HG03565 (cell line): ENCODE results near the gene HSF4.

ENCODE experiments used
- ATAC-seq: cut with Tn5 transposase; IDR thresholded peaks from one replicate; pipeline ENCODE4 v1.9.1; 2021; ENCODE audit warnings: mild to moderate bottlenecking, moderate library complexity; ENCODE audit not compliant: unreplicated experiment

HSF4 gene

GRCh38 chr16:67165121-67166078 is 855 bp downstream of the HSF4 start:
- ATAC-seq, result no peak

GRCh38 chr16:67166110-67166547 is 1.6 kb downstream of the HSF4 start:
- no peak for ATAC-seq

DNA sequence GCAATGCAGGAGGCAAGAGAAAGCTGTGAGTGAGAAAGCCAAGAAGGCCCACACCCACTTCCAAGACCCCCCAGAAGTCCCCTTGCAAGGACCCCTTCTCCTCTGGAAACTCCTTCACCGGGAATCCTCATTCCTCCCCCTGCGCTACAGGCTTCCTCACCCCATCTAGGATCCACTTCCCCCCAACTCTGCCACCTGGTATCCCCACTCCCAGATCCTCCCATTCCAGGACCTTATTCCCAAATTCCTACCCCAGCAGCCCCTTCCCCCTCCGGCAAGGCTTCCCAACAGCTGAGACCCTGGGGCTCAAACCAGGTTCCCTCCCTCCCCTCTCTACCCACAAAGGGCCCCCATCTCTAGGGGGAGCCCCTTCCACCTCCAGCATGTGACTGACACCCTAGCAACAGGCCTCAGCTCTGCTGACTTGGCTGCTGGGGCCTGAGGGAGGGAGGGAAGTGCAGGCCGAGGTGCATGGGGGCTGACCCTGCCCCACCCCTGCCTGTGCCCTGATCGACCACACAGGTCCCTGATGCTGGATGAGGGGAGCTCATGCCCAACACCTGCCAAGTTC is 2.1 kb downstream of the HSF4 start:
- ATAC-seq, result no peak

DNA sequence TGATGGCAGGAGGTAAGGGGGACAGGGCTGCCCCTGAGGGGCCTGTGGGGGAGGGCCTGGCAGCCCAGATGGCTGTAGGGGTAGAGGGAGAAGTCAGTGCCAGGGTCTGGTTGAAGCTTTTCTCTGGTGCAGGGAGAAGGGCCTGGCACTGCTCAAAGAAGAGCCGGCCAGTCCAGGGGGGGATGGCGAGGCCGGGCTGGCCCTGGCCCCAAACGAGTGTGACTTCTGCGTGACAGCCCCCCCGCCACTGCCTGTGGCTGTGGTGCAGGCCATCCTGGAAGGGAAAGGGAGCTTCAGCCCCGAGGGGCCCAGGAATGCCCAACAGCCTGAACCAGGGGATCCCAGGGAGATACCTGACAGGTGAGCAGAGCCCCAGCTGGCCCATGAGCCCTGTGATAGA is 3.0 kb downstream of the HSF4 start:
- ATAC-seq, result no peak

- no peak for ATAC-seq
Measured at GRCh38 chr16:67169011-67169451, 4.5 kb downstream of the HSF4 start.

- ATAC-seq, result no peak
Measured at GRCh38 chr16:67169642-67170167, 5.2 kb downstream of the HSF4 start.

GRCh38 chr16:67170168-67170948 is 5.8 kb downstream of the HSF4 start, which contains the start of gene NOL3:
Gene NOL3 (plus strand): TSS chr16:67170538.
- ATAC-seq, result no peak

- no peak for ATAC-seq
Measured at GRCh38 chr16:67170949-67171649, 6.6 kb downstream of the HSF4 start.

DNA sequence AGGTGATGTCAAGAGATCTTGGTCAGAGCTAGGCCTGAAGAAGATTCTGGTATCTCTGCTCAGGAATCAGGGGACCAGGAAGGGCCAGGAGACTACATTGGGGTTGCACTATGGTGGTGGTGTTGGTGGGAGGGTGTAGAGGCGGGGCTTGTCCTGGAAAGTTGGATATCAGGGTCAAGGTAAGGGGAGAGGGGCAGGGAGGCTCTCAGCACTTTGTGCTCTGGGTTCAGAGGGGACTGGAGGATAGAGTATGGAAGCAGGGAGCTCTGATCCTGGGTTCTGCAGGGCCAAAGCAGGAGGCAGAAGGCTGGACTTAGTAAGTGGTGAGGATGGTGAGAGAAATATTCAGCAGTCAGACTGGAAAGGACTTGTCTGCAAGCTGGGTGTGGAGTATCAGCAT is 8.8 kb downstream of the HSF4 start:
- no peak for ATAC-seq

DNA sequence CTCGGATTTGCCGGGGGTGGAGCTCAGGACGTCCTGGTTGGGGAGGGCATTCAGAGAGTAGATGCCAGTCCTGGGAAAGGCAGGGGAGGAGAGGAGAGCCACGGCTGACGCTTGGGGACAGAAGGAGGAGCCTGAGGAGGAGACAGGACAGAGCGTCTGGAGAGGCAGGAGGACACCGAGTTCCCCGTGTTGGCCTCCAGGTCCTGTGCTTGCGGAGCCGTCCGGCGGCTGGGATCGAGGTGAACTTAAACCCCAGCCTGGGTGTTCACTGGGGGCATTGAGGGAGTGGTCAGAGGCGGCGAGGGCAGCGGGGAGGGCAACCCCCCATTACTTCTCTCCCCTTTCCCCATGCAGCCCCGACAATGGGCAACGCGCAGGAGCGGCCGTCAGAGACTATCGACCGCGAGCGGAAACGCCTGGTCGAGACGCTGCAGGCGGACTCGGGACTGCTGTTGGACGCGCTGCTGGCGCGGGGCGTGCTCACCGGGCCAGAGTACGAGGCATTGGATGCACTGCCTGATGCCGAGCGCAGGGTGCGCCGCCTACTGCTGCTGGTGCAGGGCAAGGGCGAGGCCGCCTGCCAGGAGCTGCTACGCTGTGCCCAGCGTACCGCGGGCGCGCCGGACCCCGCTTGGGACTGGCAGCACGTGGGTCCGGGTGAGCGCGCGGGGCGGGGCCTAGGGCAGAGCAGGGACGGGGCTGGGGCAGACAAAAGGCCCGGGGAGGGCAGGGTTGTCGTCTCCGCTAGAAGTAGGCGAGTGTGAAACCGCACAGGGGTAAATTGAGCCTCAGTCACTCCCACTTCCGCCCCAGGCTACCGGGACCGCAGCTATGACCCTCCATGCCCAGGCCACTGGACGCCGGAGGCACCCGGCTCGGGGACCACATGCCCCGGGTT is 9.5 kb downstream of the HSF4 start:
- no peak for ATAC-seq

DNA sequence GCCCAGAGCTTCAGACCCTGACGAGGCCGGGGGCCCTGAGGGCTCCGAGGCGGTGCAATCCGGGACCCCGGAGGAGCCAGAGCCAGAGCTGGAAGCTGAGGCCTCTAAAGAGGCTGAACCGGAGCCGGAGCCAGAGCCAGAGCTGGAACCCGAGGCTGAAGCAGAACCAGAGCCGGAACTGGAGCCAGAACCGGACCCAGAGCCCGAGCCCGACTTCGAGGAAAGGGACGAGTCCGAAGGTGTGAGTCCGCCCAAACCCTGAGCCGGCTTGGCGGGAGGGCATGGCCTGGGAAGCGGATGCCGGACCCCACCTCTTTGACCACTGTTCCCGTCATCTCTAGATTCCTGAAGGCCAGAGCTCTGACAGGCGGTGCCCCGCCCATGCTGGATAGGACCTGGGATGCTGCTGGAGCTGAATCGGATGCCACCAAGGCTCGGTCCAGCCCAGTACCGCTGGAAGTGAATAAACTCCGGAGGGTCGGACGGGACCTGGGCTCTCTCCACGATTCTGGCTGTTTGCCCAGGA is 10.2 kb downstream of the HSF4 start:
- ATAC-seq, result no peak

- ATAC-seq, result no peak
Measured at GRCh38 chr16:67176662-67177061, 12.1 kb downstream of the HSF4 start.

DNA sequence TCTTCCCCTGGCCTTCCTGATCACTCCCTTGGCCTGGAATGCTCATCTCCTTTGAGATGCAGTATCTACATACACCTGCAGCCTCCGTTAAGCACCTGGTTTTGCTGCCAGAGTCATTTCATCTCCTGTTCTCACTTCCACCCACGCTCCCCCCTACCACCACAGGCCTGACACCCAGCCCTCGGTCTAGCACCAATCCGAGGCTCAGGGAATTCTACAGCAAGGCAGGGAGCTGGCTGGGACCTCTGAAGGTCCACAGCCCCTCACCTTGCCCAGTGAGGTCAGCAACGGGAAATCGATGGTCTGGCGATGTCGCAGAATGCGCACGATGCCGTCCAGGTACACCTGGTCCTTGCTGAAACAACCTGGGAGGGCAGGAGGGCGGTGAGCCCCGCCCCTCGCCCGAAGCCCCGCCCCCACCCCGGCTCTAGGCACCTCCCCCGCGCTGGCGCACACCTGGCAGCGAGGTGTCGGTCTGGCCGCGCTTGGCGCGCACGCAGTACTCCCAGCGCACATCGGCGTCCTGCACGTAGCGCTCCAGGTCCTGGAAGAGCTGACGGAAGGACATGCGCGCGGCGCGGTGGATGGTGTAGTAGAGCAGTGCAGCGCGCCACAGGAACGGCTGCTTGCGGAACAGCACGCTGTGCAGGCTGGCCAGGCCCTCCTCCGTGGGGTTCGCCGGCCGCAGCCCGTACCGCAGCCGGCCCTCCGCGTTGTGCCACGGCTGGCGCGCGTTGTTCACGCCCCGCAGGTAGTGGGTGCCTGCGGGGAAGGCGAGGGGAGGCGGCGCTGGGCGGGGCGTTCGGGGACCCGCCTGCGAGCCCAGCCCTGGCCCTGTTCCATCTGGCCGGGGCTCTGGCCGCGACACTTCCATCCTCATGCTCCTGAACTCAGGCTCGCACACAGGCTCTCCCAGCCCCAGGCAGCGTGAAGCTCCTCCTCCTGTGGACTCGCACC is 13.5 kb downstream of the HSF4 start:
- ATAC-seq, result no peak

GRCh38 chr16:67179421-67180080 is 15.0 kb downstream of the HSF4 start:
- no peak for ATAC-seq

DNA sequence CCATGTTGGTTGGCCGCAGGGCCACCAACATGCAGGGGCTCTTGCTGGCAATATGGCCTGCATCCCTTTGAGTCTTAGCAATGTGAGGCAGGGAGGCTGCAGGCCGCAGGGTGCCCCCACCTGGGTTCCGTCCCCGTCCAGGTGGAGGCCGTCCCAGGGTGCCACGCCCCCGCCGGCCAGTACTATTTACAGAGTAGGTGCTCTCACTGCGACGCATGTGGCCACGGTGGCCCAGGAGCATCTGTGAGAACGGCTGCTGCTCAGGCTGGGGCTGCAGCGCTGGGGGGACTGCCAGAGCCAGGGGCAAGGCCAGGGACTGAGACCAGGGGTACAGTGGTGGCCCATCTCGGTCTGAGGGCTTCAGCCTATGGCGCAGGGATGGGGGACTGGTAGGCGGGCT is 15.6 kb downstream of the HSF4 start:
- ATAC-seq, result no peak

- no peak for ATAC-seq
Measured at GRCh38 chr16:67181346-67181745, 16.8 kb downstream of the HSF4 start.

- ATAC-seq, result no peak
Measured at GRCh38 chr16:67182288-67182687, 17.7 kb downstream of the HSF4 start.

DNA sequence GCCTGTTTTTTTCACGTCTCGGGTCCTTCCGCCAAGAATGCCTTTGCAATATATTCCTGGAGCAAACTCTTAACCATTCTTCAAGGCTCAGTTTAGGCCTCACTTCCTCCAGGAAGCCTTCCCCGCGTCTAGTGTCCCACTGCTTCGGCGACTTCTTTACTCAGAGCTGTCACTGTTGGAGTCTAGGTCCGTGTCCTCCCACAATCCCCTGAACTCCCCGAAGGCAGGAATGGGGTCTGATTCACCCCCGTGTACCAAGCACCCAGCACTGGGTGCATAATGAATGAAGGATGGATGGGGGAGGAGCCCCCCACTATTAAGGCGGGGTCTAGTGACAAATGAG is 18.7 kb downstream of the HSF4 start:
- ATAC-seq, result no peak
